T follicular helper cell (primary cell): ENCODE measurements around the gene NAPEPLD.
"Not testable (repeated sequence)": the region's sequence is repeated elsewhere in the genome, so short reads cannot be mapped to it uniquely, and the experiment has no call there.

Experiments
- DNase-seq: peaks from one replicate; pipeline ENCODE4 v3.0.0-alpha.2; 2020; ENCODE audit warnings: low read depth

The NAPEPLD gene

GRCh38 chr7:103144754-103145153, 4.1 kb downstream of the NAPEPLD start:
- DNase-seq, result not testable (repeated sequence)

DNA sequence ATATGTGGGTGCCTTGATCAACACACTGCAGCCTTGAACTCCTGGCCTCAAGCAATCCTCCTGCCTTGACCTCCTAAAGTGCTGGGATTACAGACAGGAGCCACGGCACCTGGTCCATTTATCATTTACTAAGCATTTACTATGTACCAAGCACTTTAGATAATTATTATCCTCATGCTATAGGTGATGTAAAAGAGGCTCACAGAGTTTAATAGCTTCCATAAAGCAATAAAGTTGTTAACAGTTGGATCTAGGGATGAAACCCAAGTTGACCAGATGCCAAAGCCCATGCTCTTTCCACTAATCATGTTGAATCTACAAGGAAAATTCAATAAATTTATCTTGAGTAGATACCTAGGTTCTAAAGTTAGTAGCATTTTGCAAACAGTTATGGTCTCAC, 5.0 kb downstream of the NAPEPLD start:
- no peak for DNase-seq

GRCh38 chr7:103142494-103142893, 6.4 kb downstream of the NAPEPLD start:
- no peak for DNase-seq

DNA sequence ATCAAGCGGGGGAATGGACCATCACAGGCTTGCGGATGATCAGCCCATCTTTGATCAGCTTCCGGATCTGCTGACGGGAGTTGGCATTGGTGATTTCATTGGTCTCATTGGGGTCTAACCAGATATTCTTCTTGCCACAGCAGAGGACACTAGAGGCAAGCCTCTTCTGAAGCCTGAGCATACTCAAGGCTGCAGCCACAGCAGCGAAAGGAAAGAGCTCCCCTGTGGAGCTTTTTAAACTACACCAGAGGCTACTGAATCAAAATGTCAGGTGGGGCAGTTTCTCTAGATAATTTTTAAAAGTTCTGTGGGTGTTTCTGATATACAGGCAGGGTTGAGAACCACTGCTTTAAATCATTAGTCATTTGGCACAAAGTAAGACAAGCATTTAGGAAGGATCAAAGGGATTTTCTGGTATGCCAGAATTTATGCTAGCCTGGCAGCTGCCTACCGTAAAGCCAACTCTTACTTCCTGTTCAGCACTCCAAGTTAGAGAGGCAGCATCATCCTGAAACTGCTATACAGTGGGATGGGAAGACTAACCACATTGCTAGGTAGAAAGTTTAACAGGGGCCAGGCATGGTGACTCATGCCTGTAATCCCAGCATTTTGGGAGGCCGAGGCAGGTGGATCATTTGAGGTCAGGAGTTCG, 7.0 kb downstream of the NAPEPLD start:
- DNase-seq, result no peak

GRCh38 chr7:103140685-103141084, 8.2 kb downstream of the NAPEPLD start:
- DNase-seq, result no peak

GRCh38 chr7:103140061-103140460, 8.8 kb downstream of the NAPEPLD start:
- DNase-seq, result no peak

- DNase-seq, result no peak
Measured at GRCh38 chr7:103134836-103135554, 13.9 kb downstream of the NAPEPLD start.

- DNase-seq, result no peak
Measured at GRCh38 chr7:103132995-103133688, 15.8 kb downstream of the NAPEPLD start.

DNA sequence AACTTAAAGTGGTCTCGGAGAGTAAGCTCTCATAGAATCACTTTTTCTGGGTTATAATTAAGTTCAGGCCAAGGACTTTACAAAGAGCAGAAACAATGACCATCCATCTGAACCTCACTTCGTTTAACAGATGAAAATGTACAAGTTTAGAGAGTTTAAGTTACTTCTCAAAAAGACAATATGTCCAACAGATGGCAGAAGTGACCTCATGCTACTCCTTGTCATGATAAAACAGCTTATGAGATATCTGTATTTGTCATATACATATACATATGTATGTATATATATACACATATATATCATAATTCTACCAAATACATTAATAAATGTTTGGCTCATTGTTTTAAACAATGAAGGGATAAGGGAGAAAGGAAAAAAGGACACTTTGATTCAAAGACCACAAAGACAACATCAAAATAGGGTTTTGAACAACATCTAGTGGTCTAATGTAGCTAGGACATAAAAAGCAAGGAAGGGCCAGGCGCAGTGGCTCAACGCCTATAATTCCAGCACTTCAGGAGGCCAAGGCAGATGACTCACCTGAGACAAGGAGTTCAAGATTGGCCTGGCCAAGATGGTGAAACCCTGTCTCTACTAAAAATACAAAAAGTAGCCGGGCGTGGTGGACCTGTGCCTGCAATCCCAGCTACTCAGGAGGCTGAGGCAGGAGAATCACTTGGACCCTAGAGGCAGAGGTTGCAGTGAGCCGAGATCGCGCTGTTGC, 17.8 kb downstream of the NAPEPLD start:
- DNase-seq, result no peak

DNA sequence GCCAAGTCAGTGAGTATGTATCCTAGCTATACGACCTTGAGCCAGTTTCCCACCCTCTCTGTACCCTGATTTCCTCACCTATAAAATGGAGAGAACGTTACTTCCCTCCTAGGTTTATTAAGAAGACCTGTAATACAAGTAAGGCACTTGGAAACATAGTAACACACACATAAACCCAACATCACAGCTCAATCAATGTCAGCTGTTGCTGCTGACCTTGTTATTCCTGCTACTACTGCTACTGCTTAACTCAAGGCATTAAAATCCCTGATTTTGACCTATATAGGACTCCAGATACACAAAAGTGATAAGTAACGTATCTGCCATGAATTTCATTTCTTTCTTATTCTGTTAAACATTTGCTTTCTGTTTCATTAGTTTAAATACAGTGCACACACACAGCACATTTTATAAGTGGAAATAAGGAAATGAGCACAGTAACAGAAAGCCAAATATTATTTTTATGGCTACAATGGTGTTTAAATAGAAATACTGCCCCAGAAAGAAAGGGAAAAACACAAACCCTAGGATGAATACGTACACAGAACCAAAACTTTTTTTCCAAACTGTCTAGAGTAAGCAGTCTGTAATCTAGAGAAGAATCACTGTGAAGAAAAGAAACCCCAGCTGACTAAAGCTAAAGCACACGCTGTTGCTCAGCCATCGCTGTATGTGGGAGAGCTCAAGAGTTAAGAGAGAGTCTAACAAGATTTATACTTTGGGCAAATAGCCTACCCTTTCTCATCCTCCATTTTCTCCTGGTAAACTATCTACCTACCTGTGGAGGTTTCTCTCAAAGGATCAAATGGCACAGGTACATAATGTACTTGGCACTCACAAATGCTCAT, 19.0 kb downstream of the NAPEPLD start:
- DNase-seq, result no peak

- DNase-seq, result no peak
Measured at GRCh38 chr7:103127006-103127405, 21.9 kb downstream of the NAPEPLD start.

DNA sequence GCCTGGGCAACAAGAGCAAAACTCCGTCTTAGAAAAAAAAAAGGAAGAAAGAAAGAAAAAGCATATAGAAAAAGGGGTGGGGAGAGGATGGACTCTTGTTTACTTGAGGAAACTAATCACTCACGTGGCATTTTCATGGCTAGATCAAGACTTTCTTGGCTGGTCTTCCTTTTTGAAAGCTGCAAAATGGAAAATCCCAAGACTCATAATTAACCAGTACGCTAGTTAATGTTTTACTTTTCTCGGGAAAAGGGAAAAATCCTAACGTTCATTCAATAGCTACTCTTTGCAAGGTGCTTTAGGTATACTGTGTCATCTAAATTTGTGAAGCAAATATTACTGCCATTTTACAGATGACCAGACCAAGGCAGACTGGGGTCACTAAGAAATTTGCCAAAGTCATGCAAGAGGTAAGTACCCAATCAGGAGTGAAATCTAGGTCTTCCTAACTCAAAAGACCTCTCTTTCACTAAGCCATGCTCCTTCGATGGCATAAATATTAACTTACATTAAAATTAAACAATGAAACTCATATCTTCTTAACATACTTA, 24.4 kb downstream of the NAPEPLD start:
- DNase-seq, result no peak

DNA sequence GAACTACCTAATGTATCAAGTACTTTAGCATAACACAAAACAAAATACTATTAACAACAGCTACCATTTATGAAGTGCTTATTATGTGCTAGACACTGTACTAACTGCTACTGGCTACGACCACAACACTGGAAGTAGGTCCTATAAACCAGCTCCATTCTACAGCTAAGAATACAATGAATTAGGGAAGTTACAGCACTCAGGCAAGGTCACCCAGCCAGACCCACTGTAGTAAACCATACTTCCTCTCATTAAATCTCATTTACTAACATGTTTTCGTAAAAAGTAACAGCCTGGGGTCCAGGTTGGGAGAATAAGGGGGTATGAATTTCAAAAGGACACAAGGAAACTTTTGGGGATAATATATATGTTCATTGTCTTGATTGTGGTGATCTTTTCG, 25.4 kb downstream of the NAPEPLD start:
- no peak for DNase-seq

GRCh38 chr7:103121641-103122040, 27.3 kb downstream of the NAPEPLD start:
- no peak for DNase-seq

DNA sequence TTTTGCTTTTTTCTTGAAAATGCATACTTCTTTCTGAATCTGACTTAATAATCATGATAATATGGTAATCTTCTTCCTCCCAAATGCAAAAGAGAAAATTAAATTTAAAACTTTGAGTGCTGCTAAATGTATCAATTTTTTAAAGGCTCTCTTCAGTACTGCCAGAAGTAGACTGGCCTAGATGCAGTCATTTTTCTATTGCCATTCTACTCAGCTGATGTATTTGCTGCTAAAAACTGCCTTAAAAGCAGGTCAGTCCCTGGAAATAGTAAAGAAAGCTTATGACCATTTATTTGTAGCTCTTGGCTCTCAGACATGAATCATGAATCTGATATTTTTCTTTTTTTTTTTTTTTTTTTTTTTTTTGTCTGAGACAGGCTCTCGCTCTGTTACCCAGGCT, 28.5 kb downstream of the NAPEPLD start:
- no peak for DNase-seq

GRCh38 chr7:103119791-103120291, 29.1 kb downstream of the NAPEPLD start:
- no peak for DNase-seq

- DNase-seq, result no peak
Measured at GRCh38 chr7:103117465-103117864, 31.4 kb downstream of the NAPEPLD start.

GRCh38 chr7:103116991-103117390, 31.9 kb downstream of the NAPEPLD start:
- no peak for DNase-seq

GRCh38 chr7:103116511-103116910, 32.4 kb downstream of the NAPEPLD start:
- no peak for DNase-seq

DNA sequence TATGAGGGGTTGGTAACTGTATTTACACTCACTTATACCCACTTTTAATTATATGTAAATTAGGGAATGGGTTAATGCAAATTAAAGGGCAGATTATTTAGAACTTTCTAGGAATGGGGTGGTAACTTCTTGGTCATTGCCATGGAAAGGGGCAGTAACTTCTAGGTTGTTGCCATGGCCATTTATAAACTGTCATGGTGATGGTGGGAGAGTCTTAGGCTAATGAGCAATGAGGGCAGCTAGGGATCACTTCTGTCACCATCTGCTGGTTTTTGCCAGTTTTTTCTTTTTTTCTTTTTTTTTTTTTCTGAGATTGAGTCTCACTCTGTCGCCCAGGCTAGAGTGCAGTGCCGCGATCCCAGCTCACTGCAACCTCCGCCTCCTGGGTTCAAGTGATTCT, 33.1 kb downstream of the NAPEPLD start:
- no peak for DNase-seq

GRCh38 chr7:103114576-103115008, 34.3 kb downstream of the NAPEPLD start:
- DNase-seq, result no peak
